ENCODE data around the gene LSS. TPM values are rescaled to one million over a fixed set of nuclear protein-coding genes. Genes with fewer than 3 reads are reported as not detected.

LSS gene
- total and polyA plus RNA-seq, 5 donors from 2014 or later = 8.8 to 51.6 (median 13.3) TPM

- Histone ChIP-seq H3K27ac (ENCODE audit: insufficient read depth, low read length, poor library complexity, severe bottlenecking) (no peak overlapping the region), H3K4me1 (ENCODE audit: control insufficient read depth, insufficient read depth, low read length, poor library complexity, severe bottlenecking) (no peaks in the 10 kb centered on the region), H3K27me3 (ENCODE audit: control insufficient read depth, insufficient read depth, low read length) (no peaks in the 10 kb centered on the region), H3K4me3 (ENCODE audit: low read depth, low read length) (no peak overlapping the region), H3K36me3 (ENCODE audit: control insufficient read depth, insufficient read depth, low read length) (peaks cover 17% of the 10 kb centered on the region), H3K9me3 (ENCODE audit: control insufficient read depth in 2 of 2, low read length in 2 of 2) (no peaks in the 10 kb centered on the region)
- ATAC-seq (ENCODE audit: low read depth in 2 of 2) (no peak), DNase-seq (no peak)
- H3K4me1 Mint-ChIP-seq = peaks cover 0 to 4% (median under 1%) of the 10 kb centered on the region in 4 donors
- no peaks in the 10 kb centered on the region for H3K27me3 Mint-ChIP-seq
- H3K36me3 Mint-ChIP-seq = peaks cover 17% of the 10 kb centered on the region
- no peak overlapping the region for H3K27ac Mint-ChIP-seq
- H3K4me3 Mint-ChIP-seq = no peak overlapping the region
- no peaks in the 10 kb centered on the region for H3K9me3 Mint-ChIP-seq
These were observed 13.0 kb downstream of the LSS start for GRCh38 chr21:46215436-46216131.

GRCh38 chr21:46214478-46215340 lies 13.9 kb downstream of the LSS start:
- Histone ChIP-seq H3K9me3 (ENCODE audit: control insufficient read depth in 2 of 2, low read length in 2 of 2) (no peaks in the 10 kb centered on the region), H3K27me3 (ENCODE audit: control insufficient read depth, insufficient read depth, low read length) (no peaks in the 10 kb centered on the region), H3K36me3 (ENCODE audit: control insufficient read depth, insufficient read depth, low read length) (peaks cover 13% of the 10 kb centered on the region), H3K4me3 (ENCODE audit: low read depth, low read length) (no peak overlapping the region), H3K27ac (ENCODE audit: insufficient read depth, low read length, poor library complexity, severe bottlenecking) (no peak overlapping the region), H3K4me1 (ENCODE audit: control insufficient read depth, insufficient read depth, low read length, poor library complexity, severe bottlenecking) (no peaks in the 10 kb centered on the region)
- Mint-ChIP-seq H3K4me1 (peaks cover 0 to 2% (median 0%) of the 10 kb centered on the region in 4 donors), H3K36me3 (peaks cover 10% of the 10 kb centered on the region), H3K4me3 (no peak overlapping the region), H3K27ac (no peak overlapping the region), H3K9me3 (no peaks in the 10 kb centered on the region), H3K27me3 (no peaks in the 10 kb centered on the region)
- DNase-seq (no peak), ATAC-seq (ENCODE audit: low read depth in 2 of 2) (no peak)

GRCh38 chr21:46213620-46214286 lies 14.8 kb downstream of the LSS start:
- H3K9me3 ChIP-seq (ENCODE audit: control insufficient read depth in 2 of 2, low read length in 2 of 2) = no peaks in the 10 kb centered on the region
- no peak overlapping the region for H3K4me3 Mint-ChIP-seq
- no peak overlapping the region for H3K4me3 ChIP-seq (ENCODE audit: low read depth, low read length)
- no peak overlapping the region for H3K27ac ChIP-seq (ENCODE audit: insufficient read depth, low read length, poor library complexity, severe bottlenecking)
- H3K27me3 ChIP-seq (ENCODE audit: control insufficient read depth, insufficient read depth, low read length) = no peaks in the 10 kb centered on the region
- peak overlapping the region in 1 of 3 donors; percentile 78 for H3K27ac Mint-ChIP-seq
- no peaks in the 10 kb centered on the region for H3K4me1 ChIP-seq (ENCODE audit: control insufficient read depth, insufficient read depth, low read length, poor library complexity, severe bottlenecking)
- peaks cover 10% of the 10 kb centered on the region for H3K36me3 Mint-ChIP-seq
- no peaks in the 10 kb centered on the region for H3K9me3 Mint-ChIP-seq
- H3K36me3 ChIP-seq (ENCODE audit: control insufficient read depth, insufficient read depth, low read length) = peaks cover 10% of the 10 kb centered on the region
- DNase-seq (no peak), ATAC-seq (ENCODE audit: low read depth in 2 of 2) (no peak)
- H3K27me3 Mint-ChIP-seq = no peaks in the 10 kb centered on the region
- no peaks in the 10 kb centered on the region for H3K4me1 Mint-ChIP-seq

- Mint-ChIP-seq H3K27me3 (no peaks in the 10 kb centered on the region), H3K4me1 (no peaks in the 10 kb centered on the region), H3K27ac (no peak overlapping the region), H3K36me3 (peaks cover 13% of the 10 kb centered on the region), H3K4me3 (no peak overlapping the region), H3K9me3 (no peaks in the 10 kb centered on the region)
- no peaks in the 10 kb centered on the region for H3K9me3 ChIP-seq (ENCODE audit: control insufficient read depth in 2 of 2, low read length in 2 of 2)
- no peak overlapping the region for H3K27ac ChIP-seq (ENCODE audit: insufficient read depth, low read length, poor library complexity, severe bottlenecking)
- H3K27me3 ChIP-seq (ENCODE audit: control insufficient read depth, insufficient read depth, low read length) = no peaks in the 10 kb centered on the region
- H3K4me1 ChIP-seq (ENCODE audit: control insufficient read depth, insufficient read depth, low read length, poor library complexity, severe bottlenecking) = no peaks in the 10 kb centered on the region
- H3K36me3 ChIP-seq (ENCODE audit: control insufficient read depth, insufficient read depth, low read length) = peaks cover 10% of the 10 kb centered on the region
- ATAC-seq (ENCODE audit: low read depth in 2 of 2) (no peak), DNase-seq (no peak)
- no peak overlapping the region for H3K4me3 ChIP-seq (ENCODE audit: low read depth, low read length)
These were observed 15.7 kb downstream of the LSS start for GRCh38 chr21:46212721-46213484.

GRCh38 chr21:46211786-46212720 lies 16.5 kb downstream of the LSS start:
- peaks cover 16% of the 10 kb centered on the region for H3K36me3 Mint-ChIP-seq
- no peak overlapping the region for H3K27ac Mint-ChIP-seq
- no peaks in the 10 kb centered on the region for H3K9me3 ChIP-seq (ENCODE audit: control insufficient read depth in 2 of 2, low read length in 2 of 2)
- H3K27ac ChIP-seq (ENCODE audit: insufficient read depth, low read length, poor library complexity, severe bottlenecking) = no peak overlapping the region
- peaks cover 16% of the 10 kb centered on the region for H3K36me3 ChIP-seq (ENCODE audit: control insufficient read depth, insufficient read depth, low read length)
- H3K4me3 Mint-ChIP-seq = no peak overlapping the region
- DNase-seq = no peak
- ATAC-seq (ENCODE audit: low read depth in 2 of 2) = no peak
- no peaks in the 10 kb centered on the region for H3K4me1 ChIP-seq (ENCODE audit: control insufficient read depth, insufficient read depth, low read length, poor library complexity, severe bottlenecking)
- no peak overlapping the region for H3K4me3 ChIP-seq (ENCODE audit: low read depth, low read length)
- no peaks in the 10 kb centered on the region for H3K4me1 Mint-ChIP-seq
- H3K9me3 Mint-ChIP-seq = no peaks in the 10 kb centered on the region
- H3K27me3 ChIP-seq (ENCODE audit: control insufficient read depth, insufficient read depth, low read length) = no peaks in the 10 kb centered on the region
- no peaks in the 10 kb centered on the region for H3K27me3 Mint-ChIP-seq

GRCh38 chr21:46211376-46211775 lies 17.2 kb downstream of the LSS start:
- Histone ChIP-seq H3K4me1 (ENCODE audit: control insufficient read depth, insufficient read depth, low read length, poor library complexity, severe bottlenecking) (no peaks in the 10 kb centered on the region), H3K4me3 (ENCODE audit: low read depth, low read length) (no peak overlapping the region), H3K36me3 (ENCODE audit: control insufficient read depth, insufficient read depth, low read length) (peaks cover 19% of the 10 kb centered on the region), H3K27ac (ENCODE audit: insufficient read depth, low read length, poor library complexity, severe bottlenecking) (no peak overlapping the region), H3K9me3 (ENCODE audit: control insufficient read depth in 2 of 2, low read length in 2 of 2) (no peaks in the 10 kb centered on the region), H3K27me3 (ENCODE audit: control insufficient read depth, insufficient read depth, low read length) (no peaks in the 10 kb centered on the region)
- H3K27me3 Mint-ChIP-seq = no peaks in the 10 kb centered on the region
- DNase-seq (no peak), ATAC-seq (ENCODE audit: low read depth in 2 of 2) (no peak)
- peaks cover 16% of the 10 kb centered on the region for H3K36me3 Mint-ChIP-seq
- H3K4me3 Mint-ChIP-seq = no peak overlapping the region
- H3K27ac Mint-ChIP-seq = peak overlapping the region in 1 of 3 donors; percentile 20
- no peaks in the 10 kb centered on the region for H3K4me1 Mint-ChIP-seq
- H3K9me3 Mint-ChIP-seq = no peaks in the 10 kb centered on the region

Data from CD4-positive, CD25-positive, alpha-beta regulatory T cell (primary cell).